T-helper 22 cell (primary cell): ENCODE measurements around the gene OBP2A.

Experiments
- DNase-seq: peaks from one replicate; pipeline ENCODE4 v3.0.0-alpha.2; 2020; ENCODE audit warnings: low read depth

The OBP2A gene

DNA sequence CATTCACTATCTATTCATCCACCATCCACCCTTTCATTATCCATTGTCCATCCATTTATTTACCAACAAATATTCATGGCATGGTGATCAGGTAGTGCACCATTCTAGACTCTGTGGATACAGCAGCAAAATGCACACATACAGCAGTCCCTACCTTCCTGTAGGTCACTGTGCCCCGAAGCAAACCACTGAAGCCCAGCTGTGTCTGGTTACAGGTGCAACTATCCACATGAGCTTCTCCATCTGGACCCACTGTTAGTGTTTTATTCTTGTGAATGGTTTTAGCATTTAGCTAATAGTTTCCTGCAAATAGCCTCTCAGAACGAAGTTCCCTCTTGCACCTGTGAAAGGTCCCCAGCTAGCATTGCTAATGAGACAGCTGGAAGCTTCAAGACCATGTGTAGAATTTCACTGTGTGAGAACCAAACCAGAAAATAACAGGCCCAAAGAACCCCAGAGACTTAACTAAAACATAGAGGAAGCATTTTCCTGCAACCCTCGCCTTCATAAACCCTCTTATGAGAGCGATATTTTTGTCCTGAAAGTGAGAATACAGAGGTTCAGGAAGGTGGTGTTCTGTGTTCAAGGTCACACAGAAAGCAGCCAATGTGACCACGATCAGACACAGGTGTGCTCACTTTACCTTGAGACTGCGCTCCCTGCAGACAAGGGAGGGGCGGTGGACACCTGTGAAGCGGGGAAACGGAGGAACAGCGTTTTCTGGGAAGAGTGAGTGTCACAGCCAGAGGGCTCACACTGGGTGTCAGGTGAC, 34.1 kb downstream of the OBP2A start:
- DNase-seq = no peak

GRCh38 chr9:135580664-135581380, 34.9 kb downstream of the OBP2A start:
- no peak for DNase-seq

GRCh38 chr9:135581636-135582426, 35.9 kb downstream of the OBP2A start:
- DNase-seq = no peak

- no peak for DNase-seq
These were observed 36.6 kb downstream of the OBP2A start for GRCh38 chr9:135582541-135582940.

GRCh38 chr9:135582966-135583687, 37.2 kb downstream of the OBP2A start:
- DNase-seq = no peak

GRCh38 chr9:135583688-135584011, 37.7 kb downstream of the OBP2A start:
- no peak for DNase-seq

DNA sequence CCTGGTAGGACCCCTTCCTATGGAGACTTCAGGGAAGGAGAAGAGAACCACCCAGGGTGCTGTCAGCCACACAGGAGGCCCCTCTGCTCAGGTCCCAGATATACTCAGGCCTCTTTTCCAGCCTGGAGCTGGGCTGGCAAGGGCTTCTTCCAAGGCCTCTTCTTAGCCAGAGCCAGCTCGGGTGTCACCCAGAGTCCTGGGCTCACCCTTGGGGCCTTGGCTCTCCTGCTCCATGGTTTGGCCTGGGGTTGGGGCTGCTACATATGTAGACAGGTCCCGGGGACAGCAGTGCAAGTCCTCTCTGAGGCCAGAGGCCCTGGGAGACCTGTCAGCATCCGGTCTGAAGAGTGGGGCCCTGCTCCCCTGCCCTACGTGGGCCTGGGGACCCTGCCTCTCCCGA, 38.4 kb downstream of the OBP2A start:
- no peak for DNase-seq

- no peak for DNase-seq
These were observed 39.0 kb downstream of the OBP2A start for GRCh38 chr9:135584934-135585333.

- no peak for DNase-seq
These were observed 40.7 kb downstream of the OBP2A start for GRCh38 chr9:135586601-135587109.

- no peak for DNase-seq
These were observed 41.7 kb downstream of the OBP2A start for GRCh38 chr9:135587658-135588057.

DNA sequence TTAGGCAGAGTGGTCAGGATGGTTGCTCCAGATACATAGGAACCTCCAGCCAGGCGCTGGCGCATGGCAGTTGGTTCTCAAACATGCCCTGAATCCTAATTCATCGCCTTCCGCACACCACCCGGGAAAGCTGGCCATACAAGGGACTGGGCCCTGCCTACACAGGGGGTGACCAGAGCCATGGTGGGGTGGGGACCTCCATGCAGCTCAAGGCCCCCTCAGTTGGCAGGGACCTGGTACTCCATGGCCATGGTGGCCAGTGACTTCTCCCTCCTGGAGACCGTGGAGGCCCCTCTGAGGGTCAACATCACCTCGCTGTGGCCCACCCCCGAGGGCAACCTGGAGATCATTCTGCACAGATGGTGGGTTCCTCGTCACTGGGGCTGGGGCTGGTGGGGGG, 42.4 kb downstream of the OBP2A start:
- DNase-seq = no peak

DNA sequence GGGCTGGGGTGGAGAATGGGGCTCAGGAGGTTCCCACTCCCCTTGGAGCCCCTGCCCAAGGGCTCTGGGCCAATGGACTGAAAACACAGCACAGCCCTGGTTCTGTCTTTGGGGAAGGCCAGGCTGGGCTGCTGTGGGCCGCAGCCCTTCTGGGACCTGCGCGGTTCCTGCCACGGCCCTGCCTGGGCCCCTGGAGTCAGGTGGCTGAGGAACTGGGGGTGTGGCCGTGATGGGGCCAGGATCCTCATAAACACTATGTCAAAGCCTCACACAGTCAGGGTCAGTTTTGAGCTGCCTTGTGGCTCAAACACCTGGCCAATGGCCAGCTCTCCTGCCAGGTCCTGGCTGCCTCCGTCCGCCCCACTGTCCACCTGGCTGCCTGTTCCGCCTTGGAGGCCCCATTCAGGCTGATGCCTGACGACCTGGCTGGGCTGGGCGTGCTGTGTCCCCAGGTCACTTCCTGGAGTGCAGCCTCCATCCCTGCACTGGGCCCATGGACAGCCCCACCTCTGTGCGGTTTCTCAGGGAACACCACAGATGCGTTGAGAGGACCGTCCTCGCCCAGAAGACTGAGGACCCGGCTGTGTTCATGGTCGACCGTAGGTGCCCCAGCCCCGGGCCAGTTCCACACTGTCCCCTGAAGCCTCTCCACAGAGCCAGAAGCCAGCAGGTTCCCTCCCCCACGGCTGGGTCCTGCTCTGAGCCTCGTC, 43.1 kb downstream of the OBP2A start:
- no peak for DNase-seq

- DNase-seq = no peak
These were observed 43.9 kb downstream of the OBP2A start for GRCh38 chr9:135589596-135590485.

GRCh38 chr9:135590486-135591079, 44.7 kb downstream of the OBP2A start:
- DNase-seq = no peak

DNA sequence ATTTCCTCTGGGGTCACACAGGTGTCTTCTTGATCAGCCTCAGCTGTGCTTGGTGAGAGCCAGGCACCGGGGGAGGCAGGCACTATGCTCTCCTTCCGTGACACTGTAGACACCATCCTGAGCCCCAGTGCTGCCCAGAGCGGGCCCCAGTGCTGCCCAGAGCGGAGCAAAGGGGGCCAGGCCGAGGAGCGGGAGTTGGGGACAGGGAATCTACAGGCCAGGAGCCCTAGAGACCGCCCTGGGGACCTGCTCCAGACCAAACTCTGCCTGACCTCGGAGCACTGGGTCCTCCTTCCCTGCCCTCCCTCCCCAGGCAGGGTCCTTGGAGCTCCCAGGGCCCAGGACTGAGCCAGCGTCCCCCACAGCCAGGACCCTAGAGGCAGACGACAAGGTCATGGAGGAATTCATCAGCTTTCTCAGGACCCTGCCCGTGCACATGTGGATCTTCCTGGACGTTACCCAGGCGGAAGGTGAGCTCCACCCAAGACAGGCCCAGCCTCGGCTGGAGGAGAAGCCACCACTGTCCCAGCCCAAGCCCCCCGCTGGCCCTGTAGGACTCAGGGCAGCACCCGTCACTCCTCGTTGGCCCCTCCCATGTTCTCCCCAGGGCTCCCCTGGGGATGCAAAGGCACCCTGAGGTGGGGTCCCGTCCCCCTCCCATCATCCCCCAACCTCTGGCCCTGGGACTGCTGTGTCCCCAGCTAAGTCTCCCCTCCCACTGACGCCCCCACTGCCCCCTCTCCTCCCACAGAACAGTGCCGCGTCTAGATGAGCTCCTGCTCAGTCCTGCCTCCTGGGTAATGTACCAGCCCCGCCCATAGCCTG, 45.8 kb downstream of the OBP2A start:
- DNase-seq = no peak

- DNase-seq = no peak
These were observed 46.3 kb downstream of the OBP2A start for GRCh38 chr9:135592331-135592590.

- no peak for DNase-seq
These were observed 46.7 kb downstream of the OBP2A start for GRCh38 chr9:135592625-135593024.

DNA sequence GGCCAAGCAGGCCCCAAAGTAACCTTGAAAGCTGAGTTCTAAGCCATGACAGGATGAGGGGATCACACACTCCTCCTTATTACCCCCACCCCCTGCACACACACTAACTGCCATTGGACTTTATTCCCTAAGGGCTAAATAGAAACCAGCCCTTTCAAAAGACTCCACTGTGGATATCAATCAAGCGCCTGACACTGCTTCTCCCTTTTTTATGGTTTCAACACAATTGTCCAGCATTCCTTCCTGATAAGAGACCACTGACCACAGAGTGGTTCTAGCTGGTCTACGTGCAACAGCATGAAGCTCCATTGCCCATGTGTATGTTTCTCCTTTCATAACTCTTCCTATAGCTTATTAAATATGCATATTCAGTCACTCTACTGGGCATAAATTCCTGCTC, 50.3 kb downstream of the OBP2A start:
- DNase-seq = no peak
